ENCODE measurements around the gene IL24. TPM values are rescaled to one million over a fixed set of nuclear protein-coding genes. Genes with fewer than 3 reads are reported as not detected.
A peak's percentile ranks its signal among the peaks of the same experiment; 100 is the strongest.

Gene IL24
- total RNA-seq, 1 donor from 2014 or later = not detected

GRCh38 chr1:206909883-206910318 lies 12.7 kb downstream of the IL24 start:
- Mint-ChIP-seq H3K27me3 (ENCODE audit: low read depth) (peaks cover 92% of the 10 kb centered on the region), H3K27ac (ENCODE audit: unreplicated experiment) (no peak overlapping the region), H3K9me3 (no peaks in the 10 kb centered on the region), H3K4me1 (no peaks in the 10 kb centered on the region), H3K36me3 (ENCODE audit: low read depth) (no peaks in the 10 kb centered on the region), H3K4me3 (peak overlapping the region; percentile 64)
- no peak for DNase-seq (ENCODE audit: low read depth, low spot score)
- TF ChIP-seq, protein P1, sequence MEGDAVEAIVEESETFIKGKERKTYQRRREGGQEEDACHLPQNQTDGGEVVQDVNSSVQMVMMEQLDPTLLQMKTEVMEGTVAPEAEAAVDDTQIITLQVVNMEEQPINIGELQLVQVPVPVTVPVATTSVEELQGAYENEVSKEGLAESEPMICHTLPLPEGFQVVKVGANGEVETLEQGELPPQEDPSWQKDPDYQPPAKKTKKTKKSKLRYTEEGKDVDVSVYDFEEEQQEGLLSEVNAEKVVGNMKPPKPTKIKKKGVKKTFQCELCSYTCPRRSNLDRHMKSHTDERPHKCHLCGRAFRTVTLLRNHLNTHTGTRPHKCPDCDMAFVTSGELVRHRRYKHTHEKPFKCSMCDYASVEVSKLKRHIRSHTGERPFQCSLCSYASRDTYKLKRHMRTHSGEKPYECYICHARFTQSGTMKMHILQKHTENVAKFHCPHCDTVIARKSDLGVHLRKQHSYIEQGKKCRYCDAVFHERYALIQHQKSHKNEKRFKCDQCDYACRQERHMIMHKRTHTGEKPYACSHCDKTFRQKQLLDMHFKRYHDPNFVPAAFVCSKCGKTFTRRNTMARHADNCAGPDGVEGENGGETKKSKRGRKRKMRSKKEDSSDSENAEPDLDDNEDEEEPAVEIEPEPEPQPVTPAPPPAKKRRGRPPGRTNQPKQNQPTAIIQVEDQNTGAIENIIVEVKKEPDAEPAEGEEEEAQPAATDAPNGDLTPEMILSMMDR (conservative IDR thresholded peaks at IDR 0.05) = no peak

GRCh38 chr1:206911064-206911663 lies 13.9 kb downstream of the IL24 start:
- no peak for DNase-seq (ENCODE audit: low read depth, low spot score)
- Mint-ChIP-seq H3K36me3 (ENCODE audit: low read depth) (no peaks in the 10 kb centered on the region), H3K4me1 (no peaks in the 10 kb centered on the region), H3K27ac (ENCODE audit: unreplicated experiment) (no peak overlapping the region), H3K4me3 (peak overlapping the region; percentile 73), H3K9me3 (no peaks in the 10 kb centered on the region), H3K27me3 (ENCODE audit: low read depth) (peaks cover 92% of the 10 kb centered on the region)
- TF ChIP-seq, protein P1 (conservative IDR thresholded peaks at IDR 0.05) = peak; percentile 89

- H3K27me3 Mint-ChIP-seq (ENCODE audit: low read depth) = peaks cover 81% of the 10 kb centered on the region
Measured at GRCh38 chr1:206912445-206913095, 15.3 kb downstream of the IL24 start.

DNA sequence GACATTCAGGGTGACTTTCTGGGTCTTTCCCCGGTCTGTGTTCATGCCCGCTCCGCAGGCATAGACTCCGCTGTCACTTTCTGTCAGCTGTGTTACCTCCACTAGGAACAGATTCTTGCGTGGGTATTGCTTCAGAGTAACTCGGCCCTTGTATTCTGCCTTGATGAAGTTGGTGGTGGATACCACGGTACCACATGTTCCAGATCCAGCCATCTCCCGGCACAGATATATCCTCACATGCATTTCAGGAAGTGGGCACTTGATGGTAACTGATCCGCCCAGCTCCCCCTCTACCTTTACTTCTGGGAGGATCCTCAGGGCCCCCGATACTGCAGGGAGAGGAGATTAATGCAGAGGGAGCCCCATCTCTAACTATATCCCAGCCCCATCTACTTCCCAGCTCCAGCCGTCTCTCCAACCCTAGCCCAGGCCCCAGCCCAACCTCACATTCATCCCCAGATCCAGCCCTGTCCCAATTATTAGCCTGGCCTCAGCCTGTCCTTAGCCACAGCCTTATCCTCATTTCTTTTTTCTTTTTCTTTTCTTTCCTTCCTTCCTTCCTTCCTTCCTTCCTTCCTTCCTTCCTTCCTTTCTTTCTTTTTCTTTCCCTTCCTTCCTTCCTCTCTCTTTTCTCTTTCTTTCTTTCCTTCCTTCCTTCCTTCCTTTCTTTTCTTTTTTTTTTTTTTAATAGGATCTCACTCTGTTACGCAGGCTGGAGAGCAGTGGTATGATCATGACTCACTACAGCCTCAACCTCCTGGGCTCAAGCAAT lies 16.7 kb downstream of the IL24 start:
- no peak for DNase-seq (ENCODE audit: low read depth, low spot score)
- Mint-ChIP-seq H3K27ac (ENCODE audit: unreplicated experiment) (no peak overlapping the region), H3K27me3 (ENCODE audit: low read depth) (peaks cover 69% of the 10 kb centered on the region), H3K36me3 (ENCODE audit: low read depth) (no peaks in the 10 kb centered on the region), H3K4me3 (no peak overlapping the region), H3K9me3 (no peaks in the 10 kb centered on the region), H3K4me1 (no peaks in the 10 kb centered on the region)
- TF ChIP-seq, protein P1 (conservative IDR thresholded peaks at IDR 0.05) = no peak

More at GRCh38 chr1:206912445-206913095, 15.3 kb downstream of the IL24 start:
- TF ChIP-seq, protein P1 (conservative IDR thresholded peaks at IDR 0.05) = peak; percentile 86
- Mint-ChIP-seq H3K36me3 (ENCODE audit: low read depth) (no peaks in the 10 kb centered on the region), H3K27ac (ENCODE audit: unreplicated experiment) (no peak overlapping the region), H3K9me3 (no peaks in the 10 kb centered on the region), H3K4me1 (no peaks in the 10 kb centered on the region), H3K4me3 (no peak overlapping the region)
- peak; percentile 56 for DNase-seq (ENCODE audit: low read depth, low spot score)

- TF ChIP-seq, protein P1 (conservative IDR thresholded peaks at IDR 0.05) = no peak
Measured at GRCh38 chr1:206915030-206915735, 17.9 kb downstream of the IL24 start.

More at GRCh38 chr1:206915030-206915735, 17.9 kb downstream of the IL24 start:
- Mint-ChIP-seq H3K4me3 (no peak overlapping the region), H3K36me3 (ENCODE audit: low read depth) (no peaks in the 10 kb centered on the region), H3K27ac (ENCODE audit: unreplicated experiment) (no peak overlapping the region), H3K27me3 (ENCODE audit: low read depth) (peaks cover 60% of the 10 kb centered on the region), H3K4me1 (no peaks in the 10 kb centered on the region), H3K9me3 (no peaks in the 10 kb centered on the region)
- DNase-seq (ENCODE audit: low read depth, low spot score) = no peak

Data from neural crest cell (in vitro differentiated cells).